ENCODE results near the gene ENPP6. TPM values are rescaled to one million over a fixed set of nuclear protein-coding genes. Genes with fewer than 3 reads are reported as not detected.

ENPP6 gene
- total RNA-seq, 4 donors from 2014 or later: not detected

DNA sequence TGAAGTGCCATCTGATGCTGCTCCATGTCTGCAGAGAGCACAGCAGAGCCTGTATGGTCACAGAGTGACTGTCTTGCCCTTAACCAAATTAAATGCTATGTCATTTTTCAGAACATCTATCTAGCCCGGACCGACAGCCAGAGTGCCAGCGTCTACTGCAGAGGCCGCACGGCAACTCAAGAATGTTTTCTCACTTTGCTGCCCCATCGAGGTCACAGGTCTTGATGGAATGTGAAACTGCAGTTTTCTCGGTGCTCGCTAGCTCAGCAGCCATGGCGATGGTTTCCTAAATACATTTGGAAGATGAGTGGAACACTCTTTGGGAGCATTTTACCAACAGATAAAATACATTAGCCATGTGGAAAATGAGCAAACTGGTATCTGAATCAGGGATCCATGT, 125.7 kb downstream of the ENPP6 start:
- H3K27ac ChIP-seq: no peak overlapping the region
- DNase-seq (ENCODE audit: low spot score in 2 of 2): no peak
- TF ChIP-seq EP300 (IDR thresholded peaks at IDR 0.05) (no peak), POLR2A (IDR thresholded peaks at IDR 0.05) (no peak), POLR2AphosphoS5 (IDR thresholded peaks at IDR 0.05) (no peak)
- TF ChIP-seq, protein P1, sequence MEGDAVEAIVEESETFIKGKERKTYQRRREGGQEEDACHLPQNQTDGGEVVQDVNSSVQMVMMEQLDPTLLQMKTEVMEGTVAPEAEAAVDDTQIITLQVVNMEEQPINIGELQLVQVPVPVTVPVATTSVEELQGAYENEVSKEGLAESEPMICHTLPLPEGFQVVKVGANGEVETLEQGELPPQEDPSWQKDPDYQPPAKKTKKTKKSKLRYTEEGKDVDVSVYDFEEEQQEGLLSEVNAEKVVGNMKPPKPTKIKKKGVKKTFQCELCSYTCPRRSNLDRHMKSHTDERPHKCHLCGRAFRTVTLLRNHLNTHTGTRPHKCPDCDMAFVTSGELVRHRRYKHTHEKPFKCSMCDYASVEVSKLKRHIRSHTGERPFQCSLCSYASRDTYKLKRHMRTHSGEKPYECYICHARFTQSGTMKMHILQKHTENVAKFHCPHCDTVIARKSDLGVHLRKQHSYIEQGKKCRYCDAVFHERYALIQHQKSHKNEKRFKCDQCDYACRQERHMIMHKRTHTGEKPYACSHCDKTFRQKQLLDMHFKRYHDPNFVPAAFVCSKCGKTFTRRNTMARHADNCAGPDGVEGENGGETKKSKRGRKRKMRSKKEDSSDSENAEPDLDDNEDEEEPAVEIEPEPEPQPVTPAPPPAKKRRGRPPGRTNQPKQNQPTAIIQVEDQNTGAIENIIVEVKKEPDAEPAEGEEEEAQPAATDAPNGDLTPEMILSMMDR (IDR thresholded peaks at IDR 0.05): no peak
- 96% methylated on average over 8 of the region's 9 CpGs for WGBS
- H3K4me1 ChIP-seq: peaks cover 5% of the 10 kb centered on the region
- no peak overlapping the region for H3K4me3 ChIP-seq
- no peaks in the 10 kb centered on the region for H3K27me3 ChIP-seq
- no peaks in the 10 kb centered on the region for H3K36me3 ChIP-seq
- H3K9me3 ChIP-seq: no peaks in the 10 kb centered on the region

DNA sequence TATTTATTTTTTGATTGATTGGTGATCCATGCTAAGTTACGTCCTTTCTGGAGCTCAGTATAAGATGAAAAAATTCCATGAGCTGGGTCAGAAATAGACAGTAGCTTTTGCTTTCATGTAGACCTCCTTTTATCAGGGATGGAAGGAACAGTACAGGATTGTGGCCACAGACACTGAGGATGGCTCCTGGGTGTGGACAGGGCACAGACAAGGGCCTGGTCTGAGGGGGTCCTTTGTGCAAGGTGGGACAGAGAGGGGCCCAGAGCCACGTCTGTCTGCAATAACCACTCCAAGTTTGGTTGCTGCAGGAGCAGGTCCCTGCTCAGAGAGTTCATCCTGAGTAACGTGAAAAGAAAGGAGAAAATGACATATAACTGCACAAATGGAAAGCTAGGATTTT, 127.1 kb downstream of the ENPP6 start:
- Histone ChIP-seq H3K27ac (no peak overlapping the region), H3K4me1 (no peaks in the 10 kb centered on the region), H3K27me3 (no peaks in the 10 kb centered on the region), H3K9me3 (no peaks in the 10 kb centered on the region), H3K4me3 (no peak overlapping the region), H3K36me3 (no peaks in the 10 kb centered on the region)
- TF ChIP-seq, protein P1 (IDR thresholded peaks at IDR 0.05): no peak
- TF ChIP-seq EP300 (IDR thresholded peaks at IDR 0.05) (no peak), POLR2A (IDR thresholded peaks at IDR 0.05) (no peak), POLR2AphosphoS5 (IDR thresholded peaks at IDR 0.05) (no peak)
- 76% methylated on average over 3 of the region's 3 CpGs for WGBS
- DNase-seq (ENCODE audit: low spot score in 2 of 2): no peak

DNA sequence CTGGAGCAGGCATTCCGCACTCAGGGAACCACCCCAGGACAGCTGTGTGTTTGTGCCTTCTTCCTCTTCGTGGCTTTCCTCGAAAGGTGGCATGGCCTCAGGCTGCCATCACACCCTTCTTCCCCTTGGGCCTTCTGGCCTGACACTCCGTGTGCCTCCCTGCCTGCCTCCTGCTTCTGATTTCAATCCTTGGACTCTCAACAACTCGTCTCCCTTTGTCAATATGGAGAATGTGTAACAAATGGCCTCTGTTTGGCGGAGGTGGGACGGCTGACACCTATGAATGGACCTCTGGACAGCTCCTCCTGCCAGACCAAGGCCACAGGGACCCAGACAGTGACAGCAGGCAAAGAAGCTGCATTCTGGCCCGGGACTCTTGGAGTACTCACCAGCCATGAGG, 137.0 kb downstream of the ENPP6 start:
- peaks cover 4% of the 10 kb centered on the region for H3K27me3 ChIP-seq

DNA sequence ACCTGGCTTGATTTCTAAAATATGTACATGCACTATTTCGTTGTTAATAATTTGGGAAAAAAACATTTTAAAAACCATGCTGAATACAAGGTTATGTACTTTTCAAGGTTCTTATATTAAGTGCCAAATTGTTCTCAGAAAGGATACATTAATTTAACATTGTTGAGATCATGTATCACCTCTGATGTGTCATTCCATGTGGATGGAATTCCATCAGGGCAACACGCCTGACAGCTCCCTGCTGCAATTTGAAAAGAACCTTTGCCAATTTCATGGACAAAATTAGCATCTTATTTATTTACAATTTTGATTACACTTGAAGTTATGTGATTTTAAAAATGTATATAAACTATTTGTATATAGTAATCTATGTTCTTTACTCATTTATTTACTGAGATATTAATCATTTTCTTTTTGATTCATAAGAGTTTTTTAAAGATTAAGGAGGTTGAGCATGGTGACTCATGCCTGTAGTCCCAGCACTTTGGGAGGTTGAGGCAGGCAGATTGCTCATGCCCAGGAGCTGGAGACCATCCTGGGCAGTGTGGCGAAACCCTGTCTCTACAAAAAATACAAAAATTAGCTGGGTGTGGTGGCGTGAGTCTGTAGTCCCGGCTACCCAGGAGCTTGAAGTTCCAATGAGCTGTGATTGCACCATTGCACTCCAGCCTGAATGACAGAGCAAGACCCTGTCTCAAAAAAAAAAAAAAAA, 142.8 kb downstream of the ENPP6 start:
- no peak for DNase-seq (ENCODE audit: low spot score in 2 of 2)
- peaks cover 11% of the 10 kb centered on the region for H3K9me3 ChIP-seq
- no peak overlapping the region for H3K27ac ChIP-seq
- H3K27me3 ChIP-seq: peaks cover 4% of the 10 kb centered on the region
- TF ChIP-seq POLR2AphosphoS5 (IDR thresholded peaks at IDR 0.05) (no peak), POLR2A (IDR thresholded peaks at IDR 0.05) (no peak), EP300 (IDR thresholded peaks at IDR 0.05) (no peak)
- TF ChIP-seq, protein P1 (IDR thresholded peaks at IDR 0.05): no peak
- H3K36me3 ChIP-seq: no peaks in the 10 kb centered on the region
- H3K4me1 ChIP-seq: no peaks in the 10 kb centered on the region
- 81% methylated on average over 5 of the region's 5 CpGs for WGBS
- no peak overlapping the region for H3K4me3 ChIP-seq

More for the DNA sequence above, 137.0 kb downstream of the ENPP6 start:
- Histone ChIP-seq H3K9me3 (no peaks in the 10 kb centered on the region), H3K4me1 (no peaks in the 10 kb centered on the region), H3K36me3 (no peaks in the 10 kb centered on the region), H3K27ac (no peak overlapping the region), H3K4me3 (no peak overlapping the region)
- no peak for TF ChIP-seq POLR2A (IDR thresholded peaks at IDR 0.05)
- TF ChIP-seq EP300 (IDR thresholded peaks at IDR 0.05): no peak
- TF ChIP-seq, protein P1 (IDR thresholded peaks at IDR 0.05): no peak
- no peak for TF ChIP-seq POLR2AphosphoS5 (IDR thresholded peaks at IDR 0.05)
- no peak for DNase-seq (ENCODE audit: low spot score in 2 of 2)
- 67% methylated on average over 8 of the region's 8 CpGs for WGBS

DNA sequence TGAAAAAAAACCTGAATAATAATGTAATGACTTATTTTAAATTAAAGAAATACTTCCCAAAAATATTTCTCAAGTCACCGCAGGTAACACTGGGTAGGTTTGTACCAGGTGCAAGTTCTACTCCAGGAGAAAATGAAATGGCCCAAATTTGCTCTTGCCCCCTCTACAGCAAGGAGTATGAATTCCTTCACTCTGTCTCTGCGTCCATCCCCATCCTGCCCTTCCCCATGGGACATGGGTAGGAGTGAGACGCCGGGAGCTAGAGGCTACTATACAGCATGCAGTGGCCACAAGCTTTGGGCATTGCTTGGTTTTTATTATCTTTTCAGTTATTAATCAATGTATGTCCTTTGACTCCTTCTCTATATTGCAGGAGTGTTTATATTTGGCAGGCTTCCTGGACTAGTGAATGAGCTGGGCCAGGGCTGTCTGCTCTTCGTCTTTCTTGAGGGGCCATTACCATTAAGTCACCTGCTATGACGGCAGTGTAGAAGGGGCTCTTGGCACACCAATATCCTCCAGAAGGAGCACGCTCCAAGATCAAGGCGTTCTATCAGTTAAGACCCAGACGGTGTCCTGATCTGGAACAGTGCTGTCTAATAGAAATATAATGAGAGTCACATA, 149.6 kb downstream of the ENPP6 start:
- H3K9me3 ChIP-seq: peaks cover 11% of the 10 kb centered on the region
- H3K4me1 ChIP-seq: no peaks in the 10 kb centered on the region
- no peak for TF ChIP-seq EP300 (IDR thresholded peaks at IDR 0.05)
- TF ChIP-seq POLR2AphosphoS5 (IDR thresholded peaks at IDR 0.05): no peak
- H3K36me3 ChIP-seq: no peaks in the 10 kb centered on the region
- DNase-seq (ENCODE audit: low spot score in 2 of 2): no peak
- WGBS: 76% methylated on average over 9 of the region's 9 CpGs
- H3K27ac ChIP-seq: no peak overlapping the region
- no peaks in the 10 kb centered on the region for H3K27me3 ChIP-seq
- H3K4me3 ChIP-seq: no peak overlapping the region
